Stimulated activated CD4-positive, alpha-beta T cell treated with anti-CD3 and anti-CD28 coated beads, Interleukin-12 subunit alpha, Interleukin-12 subunit beta, amount 100 ng/mL, for 48 hours (primary cell): ENCODE results near the gene EPG5.
"Not testable (repeated sequence)": the region's sequence is repeated elsewhere in the genome, so short reads cannot be mapped to it uniquely, and the experiment has no call there.

ENCODE experiments used
- DNase-seq, 3 donors: peaks; one replicate each; pipeline ENCODE4 v3.0.0-alpha.2; 2020; ENCODE audit warnings: low read depth in 2 of 3, low spot score in 1 of 3

EPG5 gene

GRCh38 chr18:45967007-45967706 lies at the start of gene EPG5:
EPG5 (minus strand) TSS chr18:45967329; CDS start chr18:45967239, 90 bp downstream.
- peak; percentile 88 to 90 (median 89) for DNase-seq

GRCh38 chr18:46013484-46014189 lies 46.5 kb upstream of the EPG5 start:
- DNase-seq = no peak

GRCh38 chr18:46010676-46011075 lies 43.5 kb upstream of the EPG5 start:
- DNase-seq = no peak

- no peak for DNase-seq
Measured at GRCh38 chr18:46010050-46010449, 42.9 kb upstream of the EPG5 start.

GRCh38 chr18:46009125-46009840 lies 42.2 kb upstream of the EPG5 start:
- DNase-seq = no peak

- no peak for DNase-seq
Measured at GRCh38 chr18:46008531-46008930, 41.4 kb upstream of the EPG5 start.

GRCh38 chr18:46007165-46007564 lies 40.0 kb upstream of the EPG5 start:
- DNase-seq = no peak

- DNase-seq = no peak
Measured at GRCh38 chr18:46002934-46003333, 35.8 kb upstream of the EPG5 start.

GRCh38 chr18:46001892-46002291 lies 34.8 kb upstream of the EPG5 start:
- DNase-seq = no peak

- DNase-seq = no peak
Measured at GRCh38 chr18:46001074-46001473, 33.9 kb upstream of the EPG5 start.

- DNase-seq = no peak
Measured at GRCh38 chr18:45999536-45999935, 32.4 kb upstream of the EPG5 start.

GRCh38 chr18:45998244-45998643 lies 31.1 kb upstream of the EPG5 start:
- DNase-seq = peak in 1 of 3 donors; percentile 6

- DNase-seq = peak; percentile 10 to 35 (median 11)
Measured at GRCh38 chr18:45997700-45998151, 30.6 kb upstream of the EPG5 start.

GRCh38 chr18:45995461-45995860 lies 28.3 kb upstream of the EPG5 start:
- DNase-seq = no peak

GRCh38 chr18:45993438-45993837 lies 26.3 kb upstream of the EPG5 start:
- DNase-seq = no peak

GRCh38 chr18:45992527-45992926 lies 25.4 kb upstream of the EPG5 start:
- not testable (repeated sequence) for DNase-seq

- DNase-seq = no peak
Measured at GRCh38 chr18:45991788-45992187, 24.7 kb upstream of the EPG5 start.

GRCh38 chr18:45984546-45985235 lies 17.6 kb upstream of the EPG5 start:
- no peak for DNase-seq

GRCh38 chr18:45981821-45982220 lies 14.7 kb upstream of the EPG5 start:
- no peak for DNase-seq

GRCh38 chr18:45980229-45980628 lies 13.1 kb upstream of the EPG5 start:
- no peak for DNase-seq

- DNase-seq = no peak
Measured at GRCh38 chr18:45978084-45978483, 11.0 kb upstream of the EPG5 start.
